Measurements from ENCODE around the gene NAT10. TPM values are rescaled to one million over a fixed set of nuclear protein-coding genes. Genes with fewer than 3 reads are reported as not detected.

The NAT10 gene
- total and polyA plus RNA-seq, 4 experiments from 2014 or later: 28.0 to 81.5 (median 61.4) TPM

- H3K4me1 ChIP-seq (ENCODE audit: insufficient read depth, low read length): peaks cover 6% of the 10 kb centered on the region
- CTCF ChIA-PET (ENCODE audit: partially characterized antibody): interaction anchor here (0.6 to 7.6 kb wide), 42 partner anchors 10 to 370 kb away, joined by 3 to 123 read pairs (median 4); partner anchors contain the start of genes ABTB2 and NAT10
- peaks cover 0 to 7% (median 1%) of the 10 kb centered on the region in 4 donors for H3K4me1 Mint-ChIP-seq
- H3K9me3 ChIP-seq (ENCODE audit: control insufficient read depth in 1 of 2, low read length in 2 of 2): no peaks in the 10 kb centered on the region
- no peak overlapping the region for H3K4me3 ChIP-seq (ENCODE audit: low read length in 2 of 2)
- no peaks in the 10 kb centered on the region for H3K36me3 Mint-ChIP-seq
- peak overlapping the region in 1 of 7 donors; percentile 35 for H3K27ac Mint-ChIP-seq
- no peaks in the 10 kb centered on the region for H3K36me3 ChIP-seq (ENCODE audit: insufficient read depth, low read length)
- peak; percentile 67 to 76 (median 72) for DNase-seq
- intact Hi-C loops (cut with micrococcal nuclease): loop anchor here (1.0 to 2.0 kb wide), 5 partner anchors 74 to 319 kb away; no protein-coding TSS in a partner anchor
- H3K4me3 Mint-ChIP-seq: peak overlapping the region in 7 of 8 donors; percentile 21 to 68 (median 57)
- no peaks in the 10 kb centered on the region for H3K27me3 ChIP-seq (ENCODE audit: insufficient read depth, low read length)
- H3K27ac ChIP-seq (ENCODE audit: low read depth, low read length): no peak overlapping the region
- peaks cover 0 to 3% of the 10 kb centered on the region in 2 donors for H3K27me3 Mint-ChIP-seq
- no peaks in the 10 kb centered on the region for H3K9me3 Mint-ChIP-seq
- POLR2A ChIA-PET (ENCODE audit: partially characterized antibody): interaction anchor here (0.8 to 2.0 kb wide), 4 partner anchors 8 to 264 kb away, joined by 3 to 24 read pairs (median 4); partner anchors contain the start of genes ABTB2, CAPRIN1 and CAT
These were observed 69.1 kb downstream of the NAT10 start for GRCh38 chr11:34174412-34175041.

GRCh38 chr11:34175284-34176019 lies 70.0 kb downstream of the NAT10 start:
- H3K36me3 Mint-ChIP-seq: no peaks in the 10 kb centered on the region
- no peak overlapping the region for H3K27ac Mint-ChIP-seq
- H3K9me3 Mint-ChIP-seq: no peaks in the 10 kb centered on the region
- no peak for DNase-seq
- H3K27ac ChIP-seq (ENCODE audit: low read depth, low read length): no peak overlapping the region
- peaks cover 6% of the 10 kb centered on the region for H3K4me1 ChIP-seq (ENCODE audit: insufficient read depth, low read length)
- peaks cover 0 to 7% (median 1%) of the 10 kb centered on the region in 4 donors for H3K4me1 Mint-ChIP-seq
- no peak overlapping the region for H3K4me3 ChIP-seq (ENCODE audit: low read length in 2 of 2)
- H3K36me3 ChIP-seq (ENCODE audit: insufficient read depth, low read length): no peaks in the 10 kb centered on the region
- ChIA-PET POLR2A (ENCODE audit: partially characterized antibody) (interaction anchor here (2.0 kb wide), 1 partner anchor 182 kb away, joined by 24 read pairs; the partner anchor contains the start of gene ABTB2), CTCF (ENCODE audit: partially characterized antibody) (interaction anchor here (1.1 to 7.6 kb wide), 14 partner anchors 11 to 289 kb away, joined by 3 to 123 read pairs (median 9); partner anchors contain the start of genes ABTB2 and NAT10)
- H3K27me3 ChIP-seq (ENCODE audit: insufficient read depth, low read length): no peaks in the 10 kb centered on the region
- no peak overlapping the region for H3K4me3 Mint-ChIP-seq
- no peaks in the 10 kb centered on the region for H3K9me3 ChIP-seq (ENCODE audit: control insufficient read depth in 1 of 2, low read length in 2 of 2)
- intact Hi-C loops (cut with micrococcal nuclease): loop anchor here (2.0 kb wide), 1 partner anchor 73 kb away; no protein-coding TSS in a partner anchor
- H3K27me3 Mint-ChIP-seq: peaks cover 0 to 3% of the 10 kb centered on the region in 2 donors

- no peak for DNase-seq
- no peaks in the 10 kb centered on the region for H3K36me3 Mint-ChIP-seq
- Histone ChIP-seq H3K4me1 (ENCODE audit: insufficient read depth, low read length) (peaks cover 6% of the 10 kb centered on the region), H3K9me3 (ENCODE audit: control insufficient read depth in 1 of 2, low read length in 2 of 2) (no peaks in the 10 kb centered on the region), H3K36me3 (ENCODE audit: insufficient read depth, low read length) (no peaks in the 10 kb centered on the region), H3K27me3 (ENCODE audit: insufficient read depth, low read length) (no peaks in the 10 kb centered on the region), H3K27ac (ENCODE audit: low read depth, low read length) (no peak overlapping the region), H3K4me3 (ENCODE audit: low read length in 2 of 2) (no peak overlapping the region)
- ChIA-PET CTCF (ENCODE audit: partially characterized antibody) (interaction anchor here (1.0 to 4.6 kb wide), 4 partner anchors 9 to 186 kb away, joined by 3 to 74 read pairs (median 3); no protein-coding TSS in a partner anchor), POLR2A (ENCODE audit: partially characterized antibody) (no interaction called here)
- H3K27me3 Mint-ChIP-seq: peaks cover 0 to 3% of the 10 kb centered on the region in 2 donors
- H3K27ac Mint-ChIP-seq: no peak overlapping the region
- peaks cover 0 to 7% (median 1%) of the 10 kb centered on the region in 4 donors for H3K4me1 Mint-ChIP-seq
- no peaks in the 10 kb centered on the region for H3K9me3 Mint-ChIP-seq
- H3K4me3 Mint-ChIP-seq: no peak overlapping the region
- intact Hi-C loops (cut with micrococcal nuclease): no loop called here
These were observed 71.4 kb downstream of the NAT10 start for GRCh38 chr11:34176751-34177209.

GRCh38 chr11:34178209-34178821 lies 72.9 kb downstream of the NAT10 start:
- Histone ChIP-seq H3K9me3 (ENCODE audit: control insufficient read depth in 1 of 2, low read length in 2 of 2) (no peaks in the 10 kb centered on the region), H3K4me1 (ENCODE audit: insufficient read depth, low read length) (peaks cover 6% of the 10 kb centered on the region), H3K36me3 (ENCODE audit: insufficient read depth, low read length) (no peaks in the 10 kb centered on the region), H3K4me3 (ENCODE audit: low read length in 2 of 2) (no peak overlapping the region), H3K27ac (ENCODE audit: low read depth, low read length) (no peak overlapping the region), H3K27me3 (ENCODE audit: insufficient read depth, low read length) (no peaks in the 10 kb centered on the region)
- Mint-ChIP-seq H3K9me3 (no peaks in the 10 kb centered on the region), H3K4me3 (no peak overlapping the region), H3K4me1 (peaks cover 0 to 7% (median 1%) of the 10 kb centered on the region in 4 donors), H3K27ac (no peak overlapping the region), H3K27me3 (peaks cover 0 to 3% of the 10 kb centered on the region in 2 donors), H3K36me3 (no peaks in the 10 kb centered on the region)
- intact Hi-C loops (cut with micrococcal nuclease): no loop called here
- POLR2A ChIA-PET (ENCODE audit: partially characterized antibody): interaction anchor here (0.9 kb wide), 1 partner anchor 17 kb away, joined by 4 read pairs; no protein-coding TSS in a partner anchor
- DNase-seq: no peak
- CTCF ChIA-PET (ENCODE audit: partially characterized antibody): interaction anchor here (1.1 to 2.7 kb wide), 4 partner anchors 71 to 314 kb away, joined by 4 to 10 read pairs (median 6); partner anchors contain the start of gene ABTB2

- H3K4me3 ChIP-seq (ENCODE audit: low read length in 2 of 2): no peak overlapping the region
- Mint-ChIP-seq H3K27ac (no peak overlapping the region), H3K27me3 (peaks cover 0 to 3% of the 10 kb centered on the region in 2 donors), H3K4me1 (peaks cover 0 to 3% (median 1%) of the 10 kb centered on the region in 4 donors), H3K9me3 (no peaks in the 10 kb centered on the region), H3K4me3 (no peak overlapping the region), H3K36me3 (no peaks in the 10 kb centered on the region)
- intact Hi-C loops (cut with micrococcal nuclease): no loop called here
- peaks cover 6% of the 10 kb centered on the region for H3K4me1 ChIP-seq (ENCODE audit: insufficient read depth, low read length)
- H3K9me3 ChIP-seq (ENCODE audit: control insufficient read depth in 1 of 2, low read length in 2 of 2): no peaks in the 10 kb centered on the region
- POLR2A ChIA-PET (ENCODE audit: partially characterized antibody): interaction anchor here (0.9 kb wide), 2 partner anchors 16 to 30 kb away, joined by 3 to 4 read pairs; no protein-coding TSS in a partner anchor
- DNase-seq: no peak
- H3K36me3 ChIP-seq (ENCODE audit: insufficient read depth, low read length): no peaks in the 10 kb centered on the region
- H3K27ac ChIP-seq (ENCODE audit: low read depth, low read length): no peak overlapping the region
- no peaks in the 10 kb centered on the region for H3K27me3 ChIP-seq (ENCODE audit: insufficient read depth, low read length)
- CTCF ChIA-PET (ENCODE audit: partially characterized antibody): interaction anchor here (0.6 to 2.7 kb wide), 5 partner anchors 70 to 313 kb away, joined by 3 to 10 read pairs (median 4); partner anchors contain the start of gene ABTB2
These were observed 73.7 kb downstream of the NAT10 start for GRCh38 chr11:34179026-34179675.

- intact Hi-C loops (cut with micrococcal nuclease): no loop called here
These were observed 74.8 kb downstream of the NAT10 start for GRCh38 chr11:34180040-34180813.

More at GRCh38 chr11:34180040-34180813, 74.8 kb downstream of the NAT10 start:
- Histone ChIP-seq H3K27me3 (ENCODE audit: insufficient read depth, low read length) (no peaks in the 10 kb centered on the region), H3K4me3 (ENCODE audit: low read length in 2 of 2) (no peak overlapping the region), H3K9me3 (ENCODE audit: control insufficient read depth in 1 of 2, low read length in 2 of 2) (no peaks in the 10 kb centered on the region), H3K4me1 (ENCODE audit: insufficient read depth, low read length) (no peaks in the 10 kb centered on the region), H3K36me3 (ENCODE audit: insufficient read depth, low read length) (no peaks in the 10 kb centered on the region), H3K27ac (ENCODE audit: low read depth, low read length) (no peak overlapping the region)
- Mint-ChIP-seq H3K4me1 (peaks cover 0 to 1% (median 0%) of the 10 kb centered on the region in 4 donors), H3K4me3 (no peak overlapping the region), H3K9me3 (no peaks in the 10 kb centered on the region), H3K36me3 (no peaks in the 10 kb centered on the region), H3K27me3 (peaks cover 0 to 3% of the 10 kb centered on the region in 2 donors), H3K27ac (peak overlapping the region in 1 of 7 donors; percentile 52)
- CTCF ChIA-PET (ENCODE audit: partially characterized antibody): interaction anchor here (0.6 to 1.4 kb wide), 2 partner anchors 120 to 178 kb away, joined by 3 to 4 read pairs; partner anchors contain the start of gene ABTB2
- no peak for DNase-seq
- POLR2A ChIA-PET (ENCODE audit: partially characterized antibody): interaction anchor here (0.9 kb wide), 1 partner anchor 31 kb away, joined by 3 read pairs; no protein-coding TSS in a partner anchor

Data from CD4-positive, alpha-beta memory T cell (primary cell).